ENCODE measurements around the gene CENPV.
A peak's percentile ranks its signal among the peaks of the same experiment; 100 is the strongest.

CENPV gene

DNA sequence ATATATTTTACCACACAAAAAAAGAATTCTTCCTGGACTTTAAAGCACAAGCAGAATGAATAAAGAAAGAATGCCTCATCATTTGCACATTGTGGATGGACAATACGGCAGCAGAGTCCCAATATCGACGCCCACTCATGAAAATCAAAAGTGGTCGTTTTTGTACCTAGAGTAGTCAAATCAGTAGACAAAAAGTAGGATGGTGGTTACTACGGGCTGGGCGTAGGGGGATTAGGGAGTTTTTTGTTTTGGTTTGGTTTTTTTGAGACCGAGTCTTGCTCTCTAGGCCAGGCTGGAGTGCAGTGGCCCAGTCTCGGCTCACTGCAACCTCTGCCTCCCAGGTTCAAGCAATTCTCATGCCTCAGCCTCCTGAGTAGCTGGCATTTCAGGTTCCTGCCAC is 8.6 kb upstream of the CENPV start:
- DNase-seq (ENCODE audit: low spot score), result no peak

DNA sequence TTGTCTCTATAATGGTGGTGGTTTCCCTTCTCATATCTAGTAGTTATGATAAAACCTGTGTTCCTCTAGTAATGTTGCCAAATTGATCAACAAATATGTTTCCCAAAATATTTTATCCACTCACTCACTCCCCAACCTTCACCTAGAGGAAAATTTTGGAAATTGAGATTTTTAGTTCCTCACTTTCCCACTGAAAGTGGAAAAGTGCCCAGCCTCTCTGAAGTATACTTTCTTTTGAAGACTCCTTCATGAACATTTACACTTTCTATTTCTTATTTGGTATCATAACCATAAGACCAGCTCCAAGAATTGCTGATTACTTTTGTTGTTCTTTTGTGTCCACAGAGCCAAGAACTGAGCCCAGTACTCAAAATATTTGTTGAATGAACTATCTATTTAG is 5.1 kb upstream of the CENPV start:
- no peak for DNase-seq (ENCODE audit: low spot score)

DNA sequence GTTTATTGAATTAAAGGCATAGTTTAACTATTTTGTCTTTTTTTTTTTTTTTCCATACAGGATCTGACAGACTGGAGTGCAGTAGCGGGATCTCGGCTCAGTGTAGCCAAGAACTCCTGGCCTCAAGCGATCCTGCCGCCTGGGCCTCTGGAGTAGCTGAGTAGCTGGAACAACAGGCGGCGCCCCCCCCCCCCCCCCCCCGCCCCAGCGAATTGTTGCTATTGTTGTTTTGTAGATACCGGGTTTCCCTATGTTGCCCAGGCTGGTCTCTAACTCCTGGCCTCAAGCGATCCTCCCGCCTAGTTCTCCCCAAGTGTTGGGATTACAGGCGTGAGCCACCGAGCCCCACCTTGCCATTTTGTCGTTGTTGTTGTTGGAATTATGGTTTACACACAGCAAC is 1.3 kb upstream of the CENPV start:
- DNase-seq (ENCODE audit: low spot score), result no peak

DNA sequence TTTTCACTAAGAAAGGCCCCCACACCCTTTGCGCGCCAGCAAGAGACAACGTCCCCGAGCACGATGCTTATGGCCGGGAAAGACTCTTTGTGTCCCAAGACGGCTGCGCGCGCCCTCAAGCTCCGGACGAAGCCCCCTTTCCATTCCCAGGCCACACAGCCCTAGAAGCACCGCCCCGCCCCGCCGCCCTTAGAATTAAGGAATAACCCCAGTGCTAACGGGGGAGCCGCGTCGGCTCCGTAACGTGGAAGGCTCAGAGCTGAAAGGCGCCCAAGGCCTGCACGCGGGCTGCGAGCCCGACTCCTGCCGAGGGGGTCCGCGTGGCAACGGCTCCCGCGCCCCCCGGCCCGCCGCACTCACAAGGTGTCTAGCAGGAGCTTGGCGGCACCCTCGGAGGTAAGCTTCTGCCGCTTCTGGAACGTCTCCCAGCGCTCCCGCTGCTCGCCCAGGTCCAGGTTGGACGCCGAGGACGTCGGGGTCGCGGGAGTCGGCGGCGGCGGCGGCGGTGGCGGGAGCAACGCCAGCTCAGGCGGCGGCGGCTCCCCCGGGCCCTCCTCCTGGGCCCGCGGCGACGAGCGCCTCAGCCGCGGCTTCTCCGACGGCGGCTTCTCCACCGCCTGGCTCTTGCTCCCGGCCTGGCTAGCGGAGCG is 477 bp downstream of the CENPV start:
- DNase-seq (ENCODE audit: low spot score), result peak; percentile 27

DNA sequence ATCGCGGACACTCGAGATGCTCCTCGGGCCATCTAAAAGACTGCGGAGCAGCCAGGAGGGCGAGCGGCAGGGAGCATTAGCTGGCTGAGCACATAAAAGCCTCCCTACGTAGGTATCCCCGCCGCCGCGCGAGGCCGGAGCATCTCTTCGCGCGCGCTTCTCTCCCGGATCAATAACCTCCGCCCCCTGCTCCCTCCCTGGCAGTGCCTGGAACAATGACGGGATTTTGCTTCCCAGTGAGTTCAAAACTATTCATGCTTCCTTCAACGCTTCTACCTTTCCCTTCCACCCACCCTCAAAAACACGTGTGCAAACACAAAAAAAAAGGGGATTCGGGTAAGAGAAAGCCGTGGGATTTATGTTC is 984 bp downstream of the CENPV start:
- DNase-seq (ENCODE audit: low spot score), result peak; percentile 48

DNA sequence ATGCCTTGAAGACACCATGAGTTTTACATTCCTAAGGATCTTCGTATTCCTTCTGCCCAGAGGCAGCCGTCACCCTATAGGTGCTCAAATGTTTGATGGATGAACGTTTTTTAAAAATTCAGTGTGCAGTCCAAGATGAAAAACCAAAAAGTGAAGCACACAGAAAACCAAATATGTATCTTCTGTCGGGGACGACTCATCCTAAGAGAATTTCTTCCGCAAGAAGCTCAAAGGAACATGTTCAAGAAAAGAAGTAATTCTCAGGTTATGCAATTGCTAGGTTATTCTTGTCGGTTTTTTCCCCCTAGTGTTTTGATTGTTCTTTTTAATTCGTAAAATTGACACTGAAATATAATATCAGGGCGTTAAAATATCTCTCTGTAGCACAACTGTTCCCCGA is 1.4 kb downstream of the CENPV start:
- DNase-seq (ENCODE audit: low spot score), result no peak

DNA sequence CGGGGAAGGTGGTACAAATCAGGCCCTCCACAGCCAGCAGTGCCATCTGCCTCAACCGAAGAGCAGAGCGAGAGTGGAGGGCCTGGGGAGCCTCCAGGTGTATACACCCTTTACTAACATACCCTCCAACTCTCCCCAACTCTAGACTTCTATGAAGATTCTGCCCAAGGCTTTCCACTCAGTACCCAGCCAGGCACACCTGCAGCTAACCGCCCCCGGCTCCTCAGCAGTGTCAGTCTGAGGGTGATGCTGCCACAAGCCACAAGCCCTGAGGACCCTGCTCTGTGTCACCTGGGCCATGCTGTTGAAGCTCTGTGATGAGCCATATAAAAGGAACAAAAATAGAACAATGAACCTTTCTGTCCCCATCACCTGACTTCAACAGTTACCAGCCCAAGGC is 3.8 kb downstream of the CENPV start:
- no peak for DNase-seq (ENCODE audit: low spot score)

DNA sequence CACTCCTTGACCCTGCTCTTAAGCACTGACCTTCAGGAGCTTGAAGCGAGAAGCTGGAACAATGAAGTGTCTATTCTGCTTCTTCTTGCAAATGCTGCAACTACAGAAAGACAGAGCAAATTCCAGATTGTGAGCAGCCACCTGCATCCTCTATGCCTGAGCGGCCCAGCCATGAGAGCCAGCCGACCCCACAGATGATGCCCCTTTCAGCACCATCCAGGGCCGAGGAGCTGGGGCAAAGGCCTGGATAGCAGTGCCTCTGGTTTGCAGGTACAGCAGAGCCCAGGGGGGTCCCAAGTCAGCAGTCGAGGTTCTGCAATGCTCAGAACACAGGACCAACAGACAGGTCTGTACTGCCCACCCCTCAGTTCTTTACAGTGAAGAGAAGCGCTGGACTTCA is 4.7 kb downstream of the CENPV start:
- DNase-seq (ENCODE audit: low spot score), result no peak

DNA sequence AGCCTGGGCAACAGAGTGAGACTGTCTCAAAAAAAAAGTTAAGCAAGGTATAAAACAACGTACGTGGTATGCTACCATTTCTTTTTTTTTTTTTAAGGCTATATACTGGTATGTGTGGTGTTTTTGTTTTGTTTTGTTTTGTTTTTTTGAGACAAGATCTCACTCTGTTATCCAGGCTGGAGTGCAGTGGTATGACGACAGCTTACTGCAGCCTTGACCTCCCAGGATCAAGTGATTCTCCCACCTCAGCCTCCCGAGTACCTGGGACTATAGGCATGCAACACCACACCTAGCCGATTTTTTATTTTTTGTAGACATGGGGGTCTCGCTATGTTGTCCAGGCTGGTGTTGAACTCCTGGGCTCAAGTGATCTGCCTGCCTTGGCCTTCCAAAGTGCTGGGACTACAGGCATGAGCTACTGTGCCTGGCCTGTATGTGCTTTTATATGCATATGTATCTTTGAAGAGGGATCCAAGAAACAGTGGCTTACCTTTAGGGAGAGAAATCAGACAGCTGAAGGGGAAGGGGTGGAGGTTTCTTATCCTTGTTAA is 6.5 kb downstream of the CENPV start:
- DNase-seq (ENCODE audit: low spot score), result no peak

DNA sequence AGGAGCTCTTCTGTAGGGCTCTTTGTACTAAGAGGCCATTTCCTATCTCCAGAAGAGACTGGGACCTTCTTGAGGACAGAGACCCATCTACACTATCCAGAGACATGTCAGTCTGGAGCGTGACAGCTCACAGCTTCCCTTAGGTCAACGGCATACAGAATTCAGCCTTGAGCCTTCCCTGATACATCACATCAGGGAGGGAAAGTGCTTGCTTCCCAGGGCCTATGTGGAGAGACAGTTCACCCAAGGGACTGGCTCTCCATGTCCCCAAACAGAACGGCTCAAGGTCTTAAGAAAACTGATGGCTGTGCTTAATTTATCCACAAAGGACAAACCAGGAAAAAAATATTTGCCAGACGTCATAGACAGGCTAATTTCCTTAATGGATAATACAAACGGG is 7.7 kb downstream of the CENPV start:
- no peak for DNase-seq (ENCODE audit: low spot score)

DNA sequence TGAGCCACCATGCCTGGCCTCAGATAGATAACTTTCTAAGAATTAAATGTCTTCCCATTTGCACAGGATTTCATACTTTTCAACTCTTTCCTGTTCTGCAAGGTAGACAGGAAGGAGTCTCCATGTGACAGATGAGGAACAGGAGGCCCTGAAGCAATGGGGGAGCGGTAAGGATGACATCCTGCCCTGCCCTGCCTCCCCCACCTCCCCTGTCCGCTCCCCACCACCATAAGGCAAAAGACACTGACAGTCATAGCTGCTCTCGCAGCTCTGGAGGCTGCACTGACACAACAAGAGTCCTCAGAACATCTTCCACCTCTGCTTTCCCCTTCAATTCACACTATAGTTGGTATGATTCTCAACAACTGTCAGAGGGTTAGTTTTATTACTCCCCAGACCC is 9.7 kb downstream of the CENPV start:
- no peak for DNase-seq (ENCODE audit: low spot score)

DNA sequence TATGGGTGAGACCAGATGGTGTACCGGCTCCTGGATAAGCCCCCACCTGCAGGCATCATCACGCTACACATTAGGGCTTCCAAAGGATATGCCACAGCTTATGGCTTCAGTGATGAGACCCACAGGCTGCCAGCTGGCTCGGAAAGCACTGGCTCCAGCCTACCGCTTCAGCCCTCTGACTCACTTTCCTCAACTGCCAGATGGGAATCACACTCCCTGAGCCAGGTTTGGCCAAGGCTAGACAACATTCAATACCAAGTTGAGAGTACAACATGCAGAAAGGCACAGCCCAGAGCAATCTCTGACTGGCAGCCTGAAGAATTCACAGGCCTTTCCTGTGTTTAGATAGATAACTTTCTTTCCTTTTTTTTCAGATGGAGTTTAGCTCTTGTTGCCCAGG is 10.3 kb downstream of the CENPV start:
- peak; percentile 35 for DNase-seq (ENCODE audit: low spot score)

DNA sequence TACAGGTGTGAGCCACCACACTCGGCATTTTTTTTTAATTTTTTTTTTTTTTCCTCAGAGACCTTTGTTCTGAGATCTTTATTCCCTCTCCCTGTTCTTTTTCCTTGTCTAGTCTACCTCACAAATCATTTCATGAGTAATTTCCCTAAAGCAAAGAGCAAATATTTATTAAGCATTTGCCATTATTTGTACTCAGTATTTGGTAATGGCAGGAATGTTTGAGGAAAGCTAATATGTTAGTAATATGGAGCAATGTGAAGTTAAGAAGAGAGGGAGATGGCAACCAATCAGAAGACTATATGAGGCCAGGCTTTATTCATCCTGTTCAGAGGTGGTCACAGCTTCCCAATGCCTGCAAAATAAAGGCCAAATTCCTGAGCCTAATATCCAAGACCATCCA is 13.3 kb downstream of the CENPV start:
- no peak for DNase-seq (ENCODE audit: low spot score)

DNA sequence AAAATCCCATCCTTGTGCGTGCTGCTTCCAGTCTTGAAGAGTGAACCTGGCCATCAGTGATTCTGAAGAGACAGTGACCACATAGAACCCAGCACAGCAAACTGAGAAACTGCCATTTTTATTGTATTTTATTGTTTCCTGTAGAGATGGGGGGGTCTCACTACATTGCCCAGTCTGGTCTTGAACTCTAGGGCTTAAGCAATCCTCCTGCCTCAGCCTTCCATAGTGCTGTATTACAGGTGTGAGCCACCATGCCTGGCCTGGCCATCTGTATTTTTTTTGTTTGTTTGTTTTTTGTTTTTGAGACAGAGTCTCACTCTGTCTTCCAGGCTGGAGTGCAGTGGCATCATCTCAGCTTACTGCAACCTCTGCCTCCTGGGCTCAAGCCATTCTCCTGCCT is 13.9 kb downstream of the CENPV start:
- DNase-seq (ENCODE audit: low spot score), result no peak

DNA sequence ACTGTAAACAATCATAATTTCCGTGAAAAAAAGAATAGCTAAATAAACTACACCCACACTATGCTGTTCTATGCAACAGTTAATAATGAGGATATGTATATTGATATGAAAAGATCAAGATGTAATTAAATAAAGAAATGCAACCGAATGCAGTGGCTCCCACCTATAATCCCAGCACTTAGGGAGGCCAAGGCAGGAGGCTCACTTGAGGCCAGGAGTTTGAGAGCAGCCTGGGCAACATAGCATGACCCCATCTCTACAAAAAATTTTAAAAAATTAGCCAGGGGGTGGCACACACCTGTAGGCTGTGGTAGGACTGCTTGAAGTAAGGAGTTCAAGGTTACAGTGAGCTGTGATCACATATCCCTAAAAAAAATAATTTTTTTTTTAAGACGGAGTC is 14.9 kb downstream of the CENPV start:
- DNase-seq (ENCODE audit: low spot score), result no peak

DNA sequence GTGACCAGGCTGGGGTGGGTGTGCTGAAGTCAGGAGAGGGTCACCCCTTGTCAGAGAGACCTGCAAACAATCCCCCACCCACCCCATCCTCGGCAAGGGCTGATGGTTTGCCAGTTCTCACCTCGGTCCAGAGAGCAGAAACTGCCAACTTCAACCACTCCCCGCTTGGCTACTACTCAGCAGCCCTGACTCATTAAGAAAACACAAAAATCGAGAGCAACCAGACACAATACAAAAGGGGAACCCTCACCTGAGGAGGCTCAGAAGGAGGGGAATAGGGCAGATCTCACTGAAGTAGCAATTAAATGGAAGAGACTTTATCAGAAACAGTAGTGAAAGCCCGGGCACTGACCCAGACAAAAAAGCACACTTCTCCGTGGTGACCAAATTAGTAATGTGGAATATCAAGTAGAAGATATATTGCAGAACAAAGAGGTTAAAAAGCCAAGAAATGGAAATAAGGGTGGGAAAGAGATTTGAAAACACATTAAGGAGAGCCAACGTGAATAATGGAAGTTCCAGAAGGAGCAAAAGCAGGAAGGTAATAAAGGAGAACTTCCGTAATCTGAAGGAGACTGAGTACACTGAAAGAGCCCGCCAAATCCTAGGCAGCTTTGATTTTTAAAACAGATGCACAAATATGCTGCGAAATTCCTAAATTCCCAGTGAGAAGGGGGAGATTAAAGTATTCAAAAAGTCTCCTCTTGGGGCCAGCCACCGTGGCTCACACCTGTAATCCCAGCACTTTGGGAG is 23.6 kb downstream of the CENPV start:
- no peak for DNase-seq (ENCODE audit: low spot score)

DNA sequence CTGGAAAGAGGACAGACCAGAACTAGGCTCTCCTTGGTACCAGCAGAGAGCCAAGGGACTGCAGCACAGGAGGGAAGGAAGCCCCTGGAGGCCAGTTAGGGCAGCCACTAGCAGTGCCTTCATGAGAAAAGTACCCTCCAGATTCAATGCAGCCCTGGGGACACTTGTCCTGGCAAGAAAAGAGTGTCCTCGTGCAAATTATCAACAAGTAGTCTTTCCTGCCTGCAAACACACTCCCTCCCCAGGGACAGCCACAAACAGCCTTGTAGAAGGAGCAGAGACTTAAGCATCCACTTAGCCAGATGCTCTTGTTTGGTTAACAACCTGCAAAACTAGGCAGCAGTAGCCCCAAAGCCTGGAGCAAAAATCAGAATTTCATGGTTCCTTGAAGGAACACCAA is 24.3 kb downstream of the CENPV start:
- DNase-seq (ENCODE audit: low spot score), result no peak

DNA sequence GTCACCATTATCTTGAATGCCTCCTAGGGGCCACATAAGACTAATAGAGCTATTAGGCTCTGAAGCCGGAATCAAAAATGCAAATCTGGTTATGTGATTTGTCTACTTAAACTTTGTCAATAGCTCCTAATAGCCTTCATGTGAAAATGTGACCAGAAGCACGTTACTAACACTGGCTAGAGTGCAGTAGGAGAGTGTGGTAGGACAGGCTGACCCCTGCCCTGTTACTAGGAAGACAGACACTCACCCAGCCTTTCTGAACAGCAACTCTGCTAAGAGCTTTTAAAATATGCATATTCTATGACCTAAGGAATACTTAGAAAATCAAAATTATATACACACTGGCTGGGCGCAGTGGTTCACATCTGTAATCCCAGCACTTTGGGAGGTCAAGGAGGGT is 26.3 kb downstream of the CENPV start:
- no peak for DNase-seq (ENCODE audit: low spot score)

DNA sequence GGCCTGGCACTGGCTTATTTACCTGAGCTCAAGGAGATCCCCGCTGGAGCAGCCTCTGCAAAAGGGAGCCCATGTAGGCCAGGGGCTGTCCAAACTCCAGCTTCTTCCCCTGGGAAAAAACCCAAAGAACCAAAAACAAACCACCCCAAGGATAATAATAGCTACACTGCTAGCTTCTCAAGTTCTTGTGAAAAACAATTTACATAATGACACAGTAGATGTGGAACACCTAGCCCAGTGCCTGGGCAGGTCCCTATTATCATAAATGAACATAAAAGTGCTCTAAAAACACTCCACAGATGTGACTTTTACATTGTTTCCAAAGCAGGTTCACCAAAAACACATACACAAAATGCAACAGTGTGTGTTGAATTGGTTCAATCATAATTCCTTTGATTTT is 27.3 kb downstream of the CENPV start:
- no peak for DNase-seq (ENCODE audit: low spot score)

DNA sequence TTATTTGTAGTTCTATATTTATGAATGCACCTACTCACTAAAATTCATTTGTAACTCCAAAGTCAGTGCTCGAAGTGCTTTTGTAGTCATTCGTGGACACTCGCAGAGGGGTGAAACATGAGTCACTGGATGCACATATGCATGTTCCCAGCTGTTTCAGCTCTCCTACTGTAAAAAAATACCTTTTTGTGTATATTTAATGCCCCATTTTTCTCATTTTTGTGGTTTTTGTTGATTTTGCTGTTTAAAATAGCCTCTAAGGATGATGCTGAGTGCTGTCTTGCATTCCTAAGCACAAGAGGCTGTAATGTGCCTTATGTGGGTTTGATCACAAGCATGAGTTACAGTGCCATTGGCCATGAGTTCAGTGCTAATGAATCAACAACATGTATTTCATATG is 30.6 kb downstream of the CENPV start:
- DNase-seq (ENCODE audit: low spot score), result no peak

DNA sequence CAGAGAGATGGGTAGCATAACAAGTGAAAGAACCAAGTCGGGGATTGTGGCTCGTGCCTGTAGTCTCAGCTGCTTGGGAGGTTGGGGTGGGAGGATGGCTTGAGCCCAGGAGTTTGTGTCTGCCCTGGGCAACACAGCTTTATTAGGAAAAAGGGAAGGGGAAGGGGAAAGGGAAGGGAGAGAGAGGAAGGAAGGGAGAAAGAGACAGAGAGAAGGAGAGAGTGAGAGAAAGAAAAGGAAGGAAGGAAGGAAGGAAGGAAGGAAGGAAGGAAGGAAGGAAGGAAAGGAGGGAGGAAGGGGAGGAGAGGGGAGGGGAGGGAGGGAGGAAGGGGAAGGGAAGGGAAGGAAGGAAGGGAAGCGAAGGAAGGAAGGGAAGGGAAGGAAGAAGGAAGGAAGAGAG is 33.3 kb downstream of the CENPV start:
- DNase-seq (ENCODE audit: low spot score), result no peak

DNA sequence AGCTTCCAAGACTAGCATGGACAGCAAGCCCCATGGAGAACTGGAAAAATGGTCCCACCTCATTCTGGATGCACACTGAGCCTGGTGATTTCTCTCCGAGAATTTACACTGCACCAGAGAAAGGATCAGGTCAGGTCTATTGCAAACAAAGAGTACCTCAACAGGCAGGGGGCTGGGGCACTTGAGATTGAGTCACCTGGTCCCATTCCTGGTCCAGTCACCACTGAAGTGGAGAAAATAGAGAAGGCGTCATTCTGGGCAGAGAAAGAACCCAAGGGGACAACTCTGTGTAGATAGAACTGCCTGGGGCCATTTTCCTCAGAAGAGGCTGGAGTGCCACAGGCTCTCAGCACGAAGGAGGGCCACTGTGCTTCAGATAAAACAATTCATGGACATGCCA is 38.4 kb downstream of the CENPV start:
- DNase-seq (ENCODE audit: low spot score), result no peak

DNA sequence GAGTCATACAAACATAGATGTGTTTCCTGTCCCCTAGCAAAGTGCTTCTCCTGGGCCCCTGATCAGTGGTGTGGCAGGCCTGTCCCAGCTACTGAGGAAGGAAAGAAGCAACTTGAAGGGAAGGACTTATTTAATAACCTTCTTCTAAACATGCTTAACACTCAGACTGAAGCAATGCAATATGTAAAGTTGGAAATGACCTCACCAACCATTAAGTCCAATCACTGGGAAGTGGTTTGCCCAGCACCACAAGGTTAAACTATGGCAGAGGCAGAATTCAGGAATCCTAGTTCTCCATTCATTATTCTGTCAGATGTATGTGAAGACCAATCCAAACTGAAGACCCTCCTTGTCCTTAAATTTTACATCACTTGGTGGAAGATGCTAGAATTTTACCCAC is 39.1 kb downstream of the CENPV start:
- DNase-seq (ENCODE audit: low spot score), result no peak

All from Ammon's horn (tissue), 1 donor.